HL-60 (cell line): Measurements from ENCODE around the gene CASP4.

Experiments used
- DNase-seq, 2 experiments: peaks; one replicate each; pipeline ENCODE4 v3.0.0-alpha.2; 2010 to 2020; ENCODE audit warnings: low read depth in 1 of 2, low spot score in 1 of 2
- H3K27ac ChIP-seq: fragments of 250-450 bp; sonication (Bioruptor Pico); replicated peaks from 2 replicates; pipeline ENCODE4 v1.5.1; 2020; ENCODE audit warnings: mild to moderate bottlenecking, moderate library complexity
- H3K27me3 ChIP-seq: fragments of 250-450 bp; sonication (Bioruptor Pico); 2 replicates; pipeline ENCODE4 v1.5.1; 2021; ENCODE audit warnings: mild to moderate bottlenecking, moderate library complexity; ENCODE audit not compliant: insufficient read depth, poor library complexity, severe bottlenecking
- H3K4me3 ChIP-seq: replicated peaks from 2 replicates; pipeline ENCODE4 v1.5.1; 2011; ENCODE audit warnings: mild to moderate bottlenecking, control low read depth, low read length; ENCODE audit not compliant: insufficient read depth
- CTCF ChIP-seq: IDR thresholded peaks from one replicate; pipeline ENCODE4 v1.5.1; 2011; ENCODE audit warnings: low read length, control low read depth, inconsistent platforms; ENCODE audit not compliant: insufficient read depth
- GABPA ChIP-seq: IDR thresholded peaks from 2 replicates; pipeline ENCODE4 v1.6.1; 2012; ENCODE audit warnings: low read depth
- POLR2AphosphoS5 ChIP-seq: IDR thresholded peaks from 2 replicates; pipeline ENCODE4 v1.6.1; 2012; ENCODE audit warnings: low read depth
- REST ChIP-seq: IDR thresholded peaks from 2 replicates; pipeline ENCODE4 v1.6.1; 2012; ENCODE audit warnings: low read depth; ENCODE audit not compliant: insufficient replicate concordance
- SPI1 ChIP-seq: IDR thresholded peaks from 2 replicates; pipeline ENCODE4 v1.6.1; 2012; ENCODE audit warnings: low read depth, mild to moderate bottlenecking, borderline replicate concordance

The CASP4 gene

GRCh38 chr11:104962852-104963251 is 5.5 kb downstream of the CASP4 start:
- TF ChIP-seq POLR2AphosphoS5 (no peak), REST (no peak), GABPA (no peak), CTCF (no peak), SPI1 (no peak)
- no peak for DNase-seq
- Histone ChIP-seq H3K27me3 (no peaks in the 10 kb centered on the region), H3K4me3 (no peak overlapping the region), H3K27ac (no peak overlapping the region)

- TF ChIP-seq CTCF = no peak
- no peak for TF ChIP-seq GABPA
- TF ChIP-seq REST = no peak
- no peak for TF ChIP-seq POLR2AphosphoS5
- TF ChIP-seq SPI1 = no peak
- H3K27ac ChIP-seq = no peak overlapping the region
Measured at GRCh38 chr11:104957280-104957679, 11.1 kb downstream of the CASP4 start.

GRCh38 chr11:104956528-104956927 is 11.8 kb downstream of the CASP4 start:
- Histone ChIP-seq H3K27me3 (no peaks in the 10 kb centered on the region), H3K27ac (no peak overlapping the region), H3K4me3 (no peak overlapping the region)
- no peak for TF ChIP-seq REST
- TF ChIP-seq GABPA = no peak
- no peak for TF ChIP-seq POLR2AphosphoS5
- TF ChIP-seq SPI1 = no peak
- TF ChIP-seq CTCF = no peak
- DNase-seq = no peak

More at GRCh38 chr11:104957280-104957679, 11.1 kb downstream of the CASP4 start:
- Histone ChIP-seq H3K4me3 (no peak overlapping the region), H3K27me3 (no peaks in the 10 kb centered on the region)
- no peak for DNase-seq
